ENCODE measurements around the gene NPFFR1. TPM values are rescaled to one million over a fixed set of nuclear protein-coding genes. Genes with fewer than 3 reads are reported as not detected.

NPFFR1 gene
- total RNA-seq, 1 donor from 2014 or later: not detected

GRCh38 chr10:70296406-70296899 is 12.6 kb upstream of the NPFFR1 start:
- Mint-ChIP-seq H3K27ac (ENCODE audit: unreplicated experiment) (no peak overlapping the region), H3K9me3 (ENCODE audit: unreplicated experiment) (no peaks in the 10 kb centered on the region), H3K4me3 (ENCODE audit: unreplicated experiment) (no peak overlapping the region), H3K4me1 (ENCODE audit: unreplicated experiment) (peaks cover 6% of the 10 kb centered on the region), H3K36me3 (ENCODE audit: unreplicated experiment) (no peaks in the 10 kb centered on the region), H3K27me3 (ENCODE audit: unreplicated experiment) (no peaks in the 10 kb centered on the region)
- no peak for TF ChIP-seq CTCF (IDR thresholded peaks at IDR 0.05)
- DNase-seq (ENCODE audit: extremely low spot score, unreplicated experiment): no peak

GRCh38 chr10:70295926-70296325 is 12.1 kb upstream of the NPFFR1 start:
- Mint-ChIP-seq H3K4me3 (ENCODE audit: unreplicated experiment) (no peak overlapping the region), H3K9me3 (ENCODE audit: unreplicated experiment) (no peaks in the 10 kb centered on the region), H3K36me3 (ENCODE audit: unreplicated experiment) (no peaks in the 10 kb centered on the region), H3K4me1 (ENCODE audit: unreplicated experiment) (peaks cover 6% of the 10 kb centered on the region), H3K27me3 (ENCODE audit: unreplicated experiment) (no peaks in the 10 kb centered on the region), H3K27ac (ENCODE audit: unreplicated experiment) (no peak overlapping the region)
- TF ChIP-seq CTCF (IDR thresholded peaks at IDR 0.05): no peak
- DNase-seq (ENCODE audit: extremely low spot score, unreplicated experiment): no peak

- no peaks in the 10 kb centered on the region for H3K27me3 Mint-ChIP-seq (ENCODE audit: unreplicated experiment)
- no peak overlapping the region for H3K4me3 Mint-ChIP-seq (ENCODE audit: unreplicated experiment)
- H3K9me3 Mint-ChIP-seq (ENCODE audit: unreplicated experiment): no peaks in the 10 kb centered on the region
- no peaks in the 10 kb centered on the region for H3K36me3 Mint-ChIP-seq (ENCODE audit: unreplicated experiment)
- no peak overlapping the region for H3K27ac Mint-ChIP-seq (ENCODE audit: unreplicated experiment)
- no peak for TF ChIP-seq CTCF (IDR thresholded peaks at IDR 0.05)
- no peak for DNase-seq (ENCODE audit: extremely low spot score, unreplicated experiment)
- peaks cover 12% of the 10 kb centered on the region for H3K4me1 Mint-ChIP-seq (ENCODE audit: unreplicated experiment)
These were observed 11.5 kb upstream of the NPFFR1 start for GRCh38 chr10:70295321-70295720.

- DNase-seq (ENCODE audit: extremely low spot score, unreplicated experiment): no peak
- no peak overlapping the region for H3K4me3 Mint-ChIP-seq (ENCODE audit: unreplicated experiment)
- no peaks in the 10 kb centered on the region for H3K9me3 Mint-ChIP-seq (ENCODE audit: unreplicated experiment)
- H3K4me1 Mint-ChIP-seq (ENCODE audit: unreplicated experiment): peaks cover 18% of the 10 kb centered on the region
- no peaks in the 10 kb centered on the region for H3K27me3 Mint-ChIP-seq (ENCODE audit: unreplicated experiment)
- no peak overlapping the region for H3K27ac Mint-ChIP-seq (ENCODE audit: unreplicated experiment)
- TF ChIP-seq CTCF (IDR thresholded peaks at IDR 0.05): no peak
- no peaks in the 10 kb centered on the region for H3K36me3 Mint-ChIP-seq (ENCODE audit: unreplicated experiment)
These were observed 9.5 kb upstream of the NPFFR1 start for GRCh38 chr10:70293169-70293843.

DNA sequence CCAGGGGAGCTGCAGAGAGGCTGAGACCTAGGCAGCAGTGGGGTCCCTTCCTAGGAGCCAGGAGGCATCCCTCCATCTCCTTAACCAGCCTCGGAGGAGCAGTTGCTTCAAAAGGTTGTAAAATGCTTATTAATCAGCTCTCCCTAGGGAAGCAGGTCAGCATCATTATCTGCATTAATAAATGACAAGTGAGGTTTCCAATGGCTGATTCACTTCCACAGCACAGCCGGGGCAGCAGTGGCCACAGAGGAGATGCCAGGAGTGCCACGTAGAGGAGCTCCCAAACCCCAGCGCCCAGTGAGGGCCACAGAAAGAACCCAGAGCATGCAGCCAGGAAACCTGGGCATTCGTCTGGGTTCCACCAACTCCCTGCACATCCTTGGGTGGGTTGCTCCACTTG is 8.2 kb upstream of the NPFFR1 start:
- no peak overlapping the region for H3K27ac Mint-ChIP-seq (ENCODE audit: unreplicated experiment)
- no peaks in the 10 kb centered on the region for H3K9me3 Mint-ChIP-seq (ENCODE audit: unreplicated experiment)
- H3K4me3 Mint-ChIP-seq (ENCODE audit: unreplicated experiment): no peak overlapping the region
- H3K4me1 Mint-ChIP-seq (ENCODE audit: unreplicated experiment): peaks cover 17% of the 10 kb centered on the region
- DNase-seq (ENCODE audit: extremely low spot score, unreplicated experiment): no peak
- no peak for TF ChIP-seq CTCF (IDR thresholded peaks at IDR 0.05)
- H3K27me3 Mint-ChIP-seq (ENCODE audit: unreplicated experiment): no peaks in the 10 kb centered on the region
- H3K36me3 Mint-ChIP-seq (ENCODE audit: unreplicated experiment): no peaks in the 10 kb centered on the region
